Transverse colon (tissue), 4 donors: ENCODE results near the gene ZNHIT1. TPM values are rescaled to one million over a fixed set of nuclear protein-coding genes. Genes with fewer than 3 reads are reported as not detected.

ENCODE experiments used
- DNase-seq: peaks from one replicate; pipeline ENCODE4 v3.0.0-alpha.2; 2019
- H3K27ac ChIP-seq, 4 donors: fragments of 200-600 bp; sonication (generic); 2 replicates each; pipeline ENCODE4 v1.5.1; 2016 to 2018; ENCODE audit warnings: inconsistent platforms in 4 of 4
- H3K27me3 ChIP-seq: fragments of 200-600 bp; sonication (generic); 2 replicates; pipeline ENCODE4 v1.5.1; 2017; ENCODE audit warnings: inconsistent platforms
- H3K36me3 ChIP-seq, 4 donors: fragments of 200-600 bp; sonication (generic); 2 replicates each; pipeline ENCODE4 v1.5.1; 2017 to 2019; ENCODE audit warnings: inconsistent platforms in 4 of 4
- H3K4me1 ChIP-seq, 4 donors: fragments of 200-600 bp; sonication (generic); 2 replicates each; pipeline ENCODE4 v1.5.1; 2017 to 2020; ENCODE audit warnings: inconsistent platforms in 4 of 4
- H3K4me3 ChIP-seq, 4 donors: fragments of 200-600 bp; sonication (generic); 1 replicate in 1 of 4; 2 replicates in 3 of 4; pipeline versions ENCODE4 v1.5.1 to v1.6.1; 2017 to 2019; ENCODE audit warnings: inconsistent platforms in 4 of 4
- H3K9me3 ChIP-seq, 2 donors: fragments of 200-600 bp; sonication (generic); 2 replicates each; pipeline ENCODE4 v1.5.1; 2017 to 2019; ENCODE audit warnings: inconsistent platforms in 2 of 2
- EP300 ChIP-seq: sonication (generic); formaldehyde crosslinking; IDR thresholded peaks from one replicate; pipeline ENCODE4 v1.6.1; 2017; ENCODE audit warnings: antibody characterized with exemption, low read depth
- POLR2A ChIP-seq: fragments of 450-650 bp; IDR thresholded peaks from one replicate; pipeline ENCODE4 v1.6.1; 2016; ENCODE audit warnings: antibody characterized with exemption, mild to moderate bottlenecking, moderate library complexity
- POLR2AphosphoS5 ChIP-seq, 3 donors: sonication (generic); formaldehyde crosslinking; IDR thresholded peaks; one replicate each; pipeline ENCODE4 v1.6.1; 2016; ENCODE audit warnings: antibody characterized with exemption in 3 of 3
- WGBS, 2 donors: methylation state at CpG; one replicate each; pipeline ENCODE4 v1.1.5; 2018; ENCODE audit warnings: low coverage in 1 of 2; 5-methylcytosine and 5-hydroxymethylcytosine counted together
- in situ Hi-C, 4 donors: fragments of 200-750 bp; cut with MboI; loops; one replicate each; pipeline versions ENCODE4 v1.15.0 to v1.15.1; 2017; ENCODE audit warnings: low sequenced_read_pairs in 3 of 4, low pct_ligation_motif_present in 1 of 4, low pct_unique_long_range_greater_than_20kb in 1 of 4
- intact Hi-C: fragments of 100-400 bp; cut with DNase I; formaldehyde crosslinking; loops from one replicate; pipeline ENCODE4 v1.15.1; 2023; ENCODE audit warnings: low total_unique reads
- total RNA-seq, 4 donors: library from RNA; depleted of rRNA; stranded (reverse); fragments of >200 nt; gene quantifications; one replicate each; pipeline ENCODE4 v1.1.0, GENCODE V29; 2016
- TF ChIP-seq, protein P1 (sequence below), 5 experiments: fragments of 200-600 bp in 3 of 5; fragments of 450-650 bp in 2 of 5; sonication (generic) in 3 of 5; IDR thresholded peaks; 1 replicate in 2 of 5; 2 replicates in 3 of 5; pipeline ENCODE4 v1.5.1; 2016 to 2017; ENCODE audit warnings: antibody characterized with exemption in 5 of 5, inconsistent platforms in 3 of 5, mild to moderate bottlenecking in 2 of 5, moderate library complexity in 1 of 5

ZNHIT1 gene
- total RNA-seq, 4 donors from 2014 or later, result 50.5 to 106 (median 78.2) TPM

GRCh38 chr7:101223528-101223927 is 5.6 kb downstream of the ZNHIT1 start:
- intact Hi-C loops, result no loop called here
- Histone ChIP-seq H3K27ac (no peak overlapping the region), H3K9me3 (no peaks in the 10 kb centered on the region), H3K27me3 (no peaks in the 10 kb centered on the region), H3K4me3 (no peak overlapping the region), H3K36me3 (peaks cover 0 to 28% (median 10%) of the 10 kb centered on the region in 4 donors), H3K4me1 (peaks cover 8 to 16% (median 12%) of the 10 kb centered on the region in 4 donors)
- TF ChIP-seq EP300 (no peak), POLR2AphosphoS5 (IDR thresholded peaks at IDR 0.05) (no peak), POLR2A (no peak)
- TF ChIP-seq, protein P1, sequence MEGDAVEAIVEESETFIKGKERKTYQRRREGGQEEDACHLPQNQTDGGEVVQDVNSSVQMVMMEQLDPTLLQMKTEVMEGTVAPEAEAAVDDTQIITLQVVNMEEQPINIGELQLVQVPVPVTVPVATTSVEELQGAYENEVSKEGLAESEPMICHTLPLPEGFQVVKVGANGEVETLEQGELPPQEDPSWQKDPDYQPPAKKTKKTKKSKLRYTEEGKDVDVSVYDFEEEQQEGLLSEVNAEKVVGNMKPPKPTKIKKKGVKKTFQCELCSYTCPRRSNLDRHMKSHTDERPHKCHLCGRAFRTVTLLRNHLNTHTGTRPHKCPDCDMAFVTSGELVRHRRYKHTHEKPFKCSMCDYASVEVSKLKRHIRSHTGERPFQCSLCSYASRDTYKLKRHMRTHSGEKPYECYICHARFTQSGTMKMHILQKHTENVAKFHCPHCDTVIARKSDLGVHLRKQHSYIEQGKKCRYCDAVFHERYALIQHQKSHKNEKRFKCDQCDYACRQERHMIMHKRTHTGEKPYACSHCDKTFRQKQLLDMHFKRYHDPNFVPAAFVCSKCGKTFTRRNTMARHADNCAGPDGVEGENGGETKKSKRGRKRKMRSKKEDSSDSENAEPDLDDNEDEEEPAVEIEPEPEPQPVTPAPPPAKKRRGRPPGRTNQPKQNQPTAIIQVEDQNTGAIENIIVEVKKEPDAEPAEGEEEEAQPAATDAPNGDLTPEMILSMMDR (IDR thresholded peaks at IDR 0.05), result no peak
- DNase-seq, result no peak
- 95% methylated on average over 14 of the region's 15 CpGs; no CpG with 5 or more reads in 1 of the 2 donors for WGBS, 2 donors
- in situ Hi-C loops, result no loop called here

GRCh38 chr7:101225650-101226049 is 7.7 kb downstream of the ZNHIT1 start:
- no peaks in the 10 kb centered on the region for H3K4me1 ChIP-seq
- 97% methylated on average over 6 of the region's 6 CpGs; no CpG with 5 or more reads in 1 of the 2 donors for WGBS, 2 donors

GRCh38 chr7:101226721-101227120 is 8.8 kb downstream of the ZNHIT1 start:
- Histone ChIP-seq H3K4me1 (peaks cover 0 to 6% (median 5%) of the 10 kb centered on the region in 4 donors), H3K27me3 (no peaks in the 10 kb centered on the region), H3K36me3 (peaks cover 0 to 31% (median 10%) of the 10 kb centered on the region in 4 donors), H3K27ac (no peak overlapping the region), H3K9me3 (no peaks in the 10 kb centered on the region), H3K4me3 (no peak overlapping the region)
- intact Hi-C loops (no loop called here), in situ Hi-C loops (no loop called here)
- no peak for DNase-seq
- 84 to 100% methylated on average over 4 to 9 of the region's 9 CpGs for WGBS, 2 donors
- TF ChIP-seq POLR2A, result no peak

More at GRCh38 chr7:101225650-101226049, 7.7 kb downstream of the ZNHIT1 start:
- no peak overlapping the region for H3K4me3 ChIP-seq
- TF ChIP-seq, protein P1 (IDR thresholded peaks at IDR 0.05), result no peak
- no peak for TF ChIP-seq EP300
- TF ChIP-seq POLR2AphosphoS5 (IDR thresholded peaks at IDR 0.05), result no peak
- no peak for TF ChIP-seq POLR2A
- no peak for DNase-seq
- intact Hi-C loops, result no loop called here
- in situ Hi-C loops, result no loop called here
- H3K27me3 ChIP-seq, result no peaks in the 10 kb centered on the region
- no peaks in the 10 kb centered on the region for H3K9me3 ChIP-seq
- peaks cover 0 to 31% (median 10%) of the 10 kb centered on the region in 4 donors for H3K36me3 ChIP-seq
- H3K27ac ChIP-seq, result no peak overlapping the region

- no peak for TF ChIP-seq POLR2A
- TF ChIP-seq EP300, result no peak
- no peak for TF ChIP-seq POLR2AphosphoS5 (IDR thresholded peaks at IDR 0.05)
- TF ChIP-seq, protein P1 (IDR thresholded peaks at IDR 0.05), result no peak
- no peak for DNase-seq
- H3K4me3 ChIP-seq, result peak overlapping the region in 2 of 4 donors; percentile 30 to 37
- no peaks in the 10 kb centered on the region for H3K9me3 ChIP-seq
- in situ Hi-C loops, result no loop called here
- WGBS, 2 donors, result 53 to 77% methylated on average over 3 to 7 of the region's 7 CpGs
- peaks cover 0 to 7% (median 0%) of the 10 kb centered on the region in 4 donors for H3K36me3 ChIP-seq
- H3K27ac ChIP-seq, result peak overlapping the region; percentile 71 to 90 (median 80)
- peaks cover 0 to 36% (median 21%) of the 10 kb centered on the region in 4 donors for H3K4me1 ChIP-seq
- intact Hi-C loops, result no loop called here
- H3K27me3 ChIP-seq, result no peaks in the 10 kb centered on the region
These were observed 13.7 kb downstream of the ZNHIT1 start for GRCh38 chr7:101231644-101232043.
